Measurements from ENCODE around the gene MRPL55.

GRCh38 chr1:228081144-228081543 is 28.0 kb downstream of the MRPL55 start:
- TF ChIP-seq, protein P1, sequence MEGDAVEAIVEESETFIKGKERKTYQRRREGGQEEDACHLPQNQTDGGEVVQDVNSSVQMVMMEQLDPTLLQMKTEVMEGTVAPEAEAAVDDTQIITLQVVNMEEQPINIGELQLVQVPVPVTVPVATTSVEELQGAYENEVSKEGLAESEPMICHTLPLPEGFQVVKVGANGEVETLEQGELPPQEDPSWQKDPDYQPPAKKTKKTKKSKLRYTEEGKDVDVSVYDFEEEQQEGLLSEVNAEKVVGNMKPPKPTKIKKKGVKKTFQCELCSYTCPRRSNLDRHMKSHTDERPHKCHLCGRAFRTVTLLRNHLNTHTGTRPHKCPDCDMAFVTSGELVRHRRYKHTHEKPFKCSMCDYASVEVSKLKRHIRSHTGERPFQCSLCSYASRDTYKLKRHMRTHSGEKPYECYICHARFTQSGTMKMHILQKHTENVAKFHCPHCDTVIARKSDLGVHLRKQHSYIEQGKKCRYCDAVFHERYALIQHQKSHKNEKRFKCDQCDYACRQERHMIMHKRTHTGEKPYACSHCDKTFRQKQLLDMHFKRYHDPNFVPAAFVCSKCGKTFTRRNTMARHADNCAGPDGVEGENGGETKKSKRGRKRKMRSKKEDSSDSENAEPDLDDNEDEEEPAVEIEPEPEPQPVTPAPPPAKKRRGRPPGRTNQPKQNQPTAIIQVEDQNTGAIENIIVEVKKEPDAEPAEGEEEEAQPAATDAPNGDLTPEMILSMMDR (IDR thresholded peaks at IDR 0.05): no peak
- TF ChIP-seq POLR2A (IDR thresholded peaks at IDR 0.05): no peak

All from thyroid gland (tissue), 4 donors.